Omental fat pad (tissue), 4 donors: ENCODE measurements around the gene GALNT17. TPM values are rescaled to one million over a fixed set of nuclear protein-coding genes. Genes with fewer than 3 reads are reported as not detected.

Source experiments
- ATAC-seq: fragments of 150-250 bp; one replicate; pipeline ENCODE4 v1.9.1; 2016; ENCODE audit warnings: mild to moderate bottlenecking, moderate library complexity; ENCODE audit not compliant: low FRiP score
- DNase-seq: peaks from one replicate; pipeline ENCODE4 v3.0.0-alpha.2; 2019; ENCODE audit warnings: low spot score
- total RNA-seq, 4 donors: library from RNA; depleted of rRNA; stranded (reverse); fragments of >200 nt; gene quantifications; one replicate each; pipeline ENCODE4 v1.1.0, GENCODE V29; 2016
- TF ChIP-seq, protein P1 (sequence below), 3 donors: fragments of 450-650 bp; IDR thresholded peaks; one replicate each; pipeline ENCODE4 v1.5.1; 2016 to 2017; ENCODE audit warnings: antibody characterized with exemption in 3 of 3, mild to moderate bottlenecking in 3 of 3, moderate library complexity in 2 of 3

GALNT17 gene
- total RNA-seq, 4 donors from 2014 or later: 1.6 to 12.6 (median 2.9) TPM

- DNase-seq: no peak
- TF ChIP-seq, protein P1, sequence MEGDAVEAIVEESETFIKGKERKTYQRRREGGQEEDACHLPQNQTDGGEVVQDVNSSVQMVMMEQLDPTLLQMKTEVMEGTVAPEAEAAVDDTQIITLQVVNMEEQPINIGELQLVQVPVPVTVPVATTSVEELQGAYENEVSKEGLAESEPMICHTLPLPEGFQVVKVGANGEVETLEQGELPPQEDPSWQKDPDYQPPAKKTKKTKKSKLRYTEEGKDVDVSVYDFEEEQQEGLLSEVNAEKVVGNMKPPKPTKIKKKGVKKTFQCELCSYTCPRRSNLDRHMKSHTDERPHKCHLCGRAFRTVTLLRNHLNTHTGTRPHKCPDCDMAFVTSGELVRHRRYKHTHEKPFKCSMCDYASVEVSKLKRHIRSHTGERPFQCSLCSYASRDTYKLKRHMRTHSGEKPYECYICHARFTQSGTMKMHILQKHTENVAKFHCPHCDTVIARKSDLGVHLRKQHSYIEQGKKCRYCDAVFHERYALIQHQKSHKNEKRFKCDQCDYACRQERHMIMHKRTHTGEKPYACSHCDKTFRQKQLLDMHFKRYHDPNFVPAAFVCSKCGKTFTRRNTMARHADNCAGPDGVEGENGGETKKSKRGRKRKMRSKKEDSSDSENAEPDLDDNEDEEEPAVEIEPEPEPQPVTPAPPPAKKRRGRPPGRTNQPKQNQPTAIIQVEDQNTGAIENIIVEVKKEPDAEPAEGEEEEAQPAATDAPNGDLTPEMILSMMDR (IDR thresholded peaks at IDR 0.05): no peak
- no peak for ATAC-seq
Measured at GRCh38 chr7:71484380-71484779, 352.4 kb downstream of the GALNT17 start.

DNA sequence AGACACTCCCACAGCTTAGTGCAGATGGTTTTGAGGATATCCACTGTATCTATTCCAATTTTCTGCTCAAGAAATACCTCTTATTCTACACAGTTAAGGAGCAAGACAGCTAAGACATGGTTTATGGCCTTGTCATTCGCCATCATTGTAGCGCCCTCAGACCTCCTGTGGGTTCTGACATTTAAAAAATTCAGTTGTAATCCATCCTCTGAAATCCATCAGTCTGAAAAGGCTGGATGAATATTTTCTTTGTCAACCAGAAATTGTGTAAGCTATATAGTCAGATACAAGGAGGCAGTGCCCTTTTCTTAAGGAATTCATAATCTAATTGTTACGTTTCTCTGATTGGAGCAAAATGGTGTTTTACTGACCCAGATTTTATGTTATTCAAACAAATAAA, 353.6 kb downstream of the GALNT17 start:
- ATAC-seq (no peak), DNase-seq (no peak)
- TF ChIP-seq, protein P1 (IDR thresholded peaks at IDR 0.05): no peak

DNA sequence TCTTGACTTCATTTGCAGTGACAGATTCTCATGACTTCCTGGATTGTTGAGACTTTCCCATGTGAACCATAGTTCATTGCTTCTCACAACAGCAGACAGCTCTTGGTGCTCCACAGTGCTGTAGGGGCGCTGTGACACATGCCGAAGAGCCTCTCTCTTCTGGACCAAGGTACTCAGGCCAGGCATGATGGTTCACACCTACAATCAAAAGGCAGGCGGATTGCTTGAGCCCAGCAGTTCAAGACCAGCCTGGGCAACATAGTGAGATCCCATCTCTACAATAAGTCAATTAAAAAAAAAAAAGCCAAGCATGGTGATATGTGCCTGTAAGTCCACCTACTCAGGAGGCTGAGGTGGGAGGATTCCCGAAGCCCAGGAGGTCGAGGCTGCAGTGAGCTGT, 354.5 kb downstream of the GALNT17 start:
- TF ChIP-seq, protein P1 (IDR thresholded peaks at IDR 0.05): no peak
- no peak for ATAC-seq

GRCh38 chr7:71486856-71487628, 355.1 kb downstream of the GALNT17 start:
- TF ChIP-seq, protein P1 (IDR thresholded peaks at IDR 0.05): no peak
- ATAC-seq: peak; percentile 69
- DNase-seq: no peak

More for the DNA sequence above, 354.5 kb downstream of the GALNT17 start:
- DNase-seq: no peak

GRCh38 chr7:71488308-71488707, 356.4 kb downstream of the GALNT17 start:
- ATAC-seq: no peak

DNA sequence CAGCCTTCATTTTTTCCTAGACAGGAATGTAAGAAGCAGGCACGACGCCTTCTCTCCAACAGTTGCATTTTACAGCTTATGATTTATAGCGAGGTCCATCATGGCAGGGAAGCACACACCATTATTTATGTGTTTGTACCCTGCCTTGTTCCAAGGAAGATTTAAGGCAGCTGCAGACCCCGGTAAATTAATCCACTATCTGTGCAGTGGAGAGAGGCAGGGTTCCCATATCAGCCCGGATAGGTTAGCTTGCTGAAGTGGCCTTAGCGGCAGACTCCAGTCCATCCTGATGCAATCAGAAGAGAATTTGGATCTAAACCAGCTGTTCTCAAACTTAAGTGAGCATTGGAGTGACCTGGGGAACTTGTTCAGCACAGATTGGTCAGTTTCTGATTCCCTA, 359.4 kb downstream of the GALNT17 start:
- ATAC-seq: no peak
- no peak for DNase-seq

More at GRCh38 chr7:71488308-71488707, 356.4 kb downstream of the GALNT17 start:
- TF ChIP-seq, protein P1 (IDR thresholded peaks at IDR 0.05): no peak
- no peak for DNase-seq

More for the DNA sequence above, 359.4 kb downstream of the GALNT17 start:
- TF ChIP-seq, protein P1 (IDR thresholded peaks at IDR 0.05): no peak
